Measurements from ENCODE around the gene COMT. TPM values are rescaled to one million over a fixed set of nuclear protein-coding genes. Genes with fewer than 3 reads are reported as not detected.

The COMT gene
- total and polyA plus RNA-seq, 2 experiments from 2014 or later: 29.6 to 29.8 TPM

DNA sequence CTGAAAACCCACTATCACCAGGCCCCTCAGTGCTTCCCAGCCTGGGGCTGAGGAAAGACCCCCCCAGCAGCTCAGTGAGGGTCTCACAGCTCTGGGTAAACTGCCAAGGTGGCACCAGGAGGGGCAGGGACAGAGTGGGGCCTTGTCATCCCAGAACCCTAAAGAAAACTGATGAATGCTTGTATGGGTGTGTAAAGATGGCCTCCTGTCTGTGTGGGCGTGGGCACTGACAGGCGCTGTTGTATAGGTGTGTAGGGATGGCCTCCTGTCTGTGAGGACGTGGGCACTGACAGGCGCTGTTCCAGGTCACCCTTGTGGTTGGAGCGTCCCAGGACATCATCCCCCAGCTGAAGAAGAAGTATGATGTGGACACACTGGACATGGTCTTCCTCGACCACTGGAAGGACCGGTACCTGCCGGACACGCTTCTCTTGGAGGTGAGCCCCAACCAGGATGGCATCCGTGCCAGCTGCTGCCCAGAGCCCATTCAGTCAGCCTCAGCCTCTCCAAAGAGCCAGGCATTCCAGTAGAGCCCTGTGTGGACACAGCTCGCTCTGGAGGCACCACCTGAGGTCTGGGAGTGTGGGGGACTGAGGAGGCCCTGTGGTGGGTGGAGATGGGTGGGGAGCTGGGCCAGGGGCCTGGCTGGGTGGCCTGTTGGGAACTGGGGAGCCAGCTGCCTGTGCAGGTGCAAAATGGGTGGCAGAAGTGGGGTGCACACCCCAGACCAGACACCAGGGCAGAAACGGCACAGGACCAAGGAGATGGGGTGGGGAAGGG is 22.5 kb downstream of the COMT start:
- Mint-ChIP-seq H3K4me3 (no peak overlapping the region), H3K4me1 (peaks cover 31% of the 10 kb centered on the region), H3K27ac (no peak overlapping the region), H3K36me3 (ENCODE audit: low read depth) (peaks cover 6% of the 10 kb centered on the region; the same call in 2 of the 3 replicates), H3K27me3 (ENCODE audit: insufficient read depth, low read depth, poor library complexity) (peaks cover 9% of the 10 kb centered on the region), H3K9me3 (no peaks in the 10 kb centered on the region; the same call in 2 of the 3 replicates)
- TF ChIP-seq EZH2phosphoT487 (IDR thresholded peaks at IDR 0.05; ENCODE audit: unreplicated experiment): no peak
- no peak for TF ChIP-seq JUNB (IDR thresholded peaks at IDR 0.05; ENCODE audit: unreplicated experiment)
- no peak for TF ChIP-seq ZNF331 (CRISPR knock-in tag; IDR thresholded peaks at IDR 0.05; ENCODE audit: low read depth)
- TF ChIP-seq ZNF114 (CRISPR knock-in tag; IDR thresholded peaks at IDR 0.05): no peak
- TF ChIP-seq, protein P1, sequence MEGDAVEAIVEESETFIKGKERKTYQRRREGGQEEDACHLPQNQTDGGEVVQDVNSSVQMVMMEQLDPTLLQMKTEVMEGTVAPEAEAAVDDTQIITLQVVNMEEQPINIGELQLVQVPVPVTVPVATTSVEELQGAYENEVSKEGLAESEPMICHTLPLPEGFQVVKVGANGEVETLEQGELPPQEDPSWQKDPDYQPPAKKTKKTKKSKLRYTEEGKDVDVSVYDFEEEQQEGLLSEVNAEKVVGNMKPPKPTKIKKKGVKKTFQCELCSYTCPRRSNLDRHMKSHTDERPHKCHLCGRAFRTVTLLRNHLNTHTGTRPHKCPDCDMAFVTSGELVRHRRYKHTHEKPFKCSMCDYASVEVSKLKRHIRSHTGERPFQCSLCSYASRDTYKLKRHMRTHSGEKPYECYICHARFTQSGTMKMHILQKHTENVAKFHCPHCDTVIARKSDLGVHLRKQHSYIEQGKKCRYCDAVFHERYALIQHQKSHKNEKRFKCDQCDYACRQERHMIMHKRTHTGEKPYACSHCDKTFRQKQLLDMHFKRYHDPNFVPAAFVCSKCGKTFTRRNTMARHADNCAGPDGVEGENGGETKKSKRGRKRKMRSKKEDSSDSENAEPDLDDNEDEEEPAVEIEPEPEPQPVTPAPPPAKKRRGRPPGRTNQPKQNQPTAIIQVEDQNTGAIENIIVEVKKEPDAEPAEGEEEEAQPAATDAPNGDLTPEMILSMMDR (conservative IDR thresholded peaks at IDR 0.05; ENCODE audit: low read depth in 2 of 2): no peak
- no peak for TF ChIP-seq POLR2AphosphoS5 (IDR thresholded peaks at IDR 0.05; ENCODE audit: low read depth)
- TF ChIP-seq, protein P2, sequence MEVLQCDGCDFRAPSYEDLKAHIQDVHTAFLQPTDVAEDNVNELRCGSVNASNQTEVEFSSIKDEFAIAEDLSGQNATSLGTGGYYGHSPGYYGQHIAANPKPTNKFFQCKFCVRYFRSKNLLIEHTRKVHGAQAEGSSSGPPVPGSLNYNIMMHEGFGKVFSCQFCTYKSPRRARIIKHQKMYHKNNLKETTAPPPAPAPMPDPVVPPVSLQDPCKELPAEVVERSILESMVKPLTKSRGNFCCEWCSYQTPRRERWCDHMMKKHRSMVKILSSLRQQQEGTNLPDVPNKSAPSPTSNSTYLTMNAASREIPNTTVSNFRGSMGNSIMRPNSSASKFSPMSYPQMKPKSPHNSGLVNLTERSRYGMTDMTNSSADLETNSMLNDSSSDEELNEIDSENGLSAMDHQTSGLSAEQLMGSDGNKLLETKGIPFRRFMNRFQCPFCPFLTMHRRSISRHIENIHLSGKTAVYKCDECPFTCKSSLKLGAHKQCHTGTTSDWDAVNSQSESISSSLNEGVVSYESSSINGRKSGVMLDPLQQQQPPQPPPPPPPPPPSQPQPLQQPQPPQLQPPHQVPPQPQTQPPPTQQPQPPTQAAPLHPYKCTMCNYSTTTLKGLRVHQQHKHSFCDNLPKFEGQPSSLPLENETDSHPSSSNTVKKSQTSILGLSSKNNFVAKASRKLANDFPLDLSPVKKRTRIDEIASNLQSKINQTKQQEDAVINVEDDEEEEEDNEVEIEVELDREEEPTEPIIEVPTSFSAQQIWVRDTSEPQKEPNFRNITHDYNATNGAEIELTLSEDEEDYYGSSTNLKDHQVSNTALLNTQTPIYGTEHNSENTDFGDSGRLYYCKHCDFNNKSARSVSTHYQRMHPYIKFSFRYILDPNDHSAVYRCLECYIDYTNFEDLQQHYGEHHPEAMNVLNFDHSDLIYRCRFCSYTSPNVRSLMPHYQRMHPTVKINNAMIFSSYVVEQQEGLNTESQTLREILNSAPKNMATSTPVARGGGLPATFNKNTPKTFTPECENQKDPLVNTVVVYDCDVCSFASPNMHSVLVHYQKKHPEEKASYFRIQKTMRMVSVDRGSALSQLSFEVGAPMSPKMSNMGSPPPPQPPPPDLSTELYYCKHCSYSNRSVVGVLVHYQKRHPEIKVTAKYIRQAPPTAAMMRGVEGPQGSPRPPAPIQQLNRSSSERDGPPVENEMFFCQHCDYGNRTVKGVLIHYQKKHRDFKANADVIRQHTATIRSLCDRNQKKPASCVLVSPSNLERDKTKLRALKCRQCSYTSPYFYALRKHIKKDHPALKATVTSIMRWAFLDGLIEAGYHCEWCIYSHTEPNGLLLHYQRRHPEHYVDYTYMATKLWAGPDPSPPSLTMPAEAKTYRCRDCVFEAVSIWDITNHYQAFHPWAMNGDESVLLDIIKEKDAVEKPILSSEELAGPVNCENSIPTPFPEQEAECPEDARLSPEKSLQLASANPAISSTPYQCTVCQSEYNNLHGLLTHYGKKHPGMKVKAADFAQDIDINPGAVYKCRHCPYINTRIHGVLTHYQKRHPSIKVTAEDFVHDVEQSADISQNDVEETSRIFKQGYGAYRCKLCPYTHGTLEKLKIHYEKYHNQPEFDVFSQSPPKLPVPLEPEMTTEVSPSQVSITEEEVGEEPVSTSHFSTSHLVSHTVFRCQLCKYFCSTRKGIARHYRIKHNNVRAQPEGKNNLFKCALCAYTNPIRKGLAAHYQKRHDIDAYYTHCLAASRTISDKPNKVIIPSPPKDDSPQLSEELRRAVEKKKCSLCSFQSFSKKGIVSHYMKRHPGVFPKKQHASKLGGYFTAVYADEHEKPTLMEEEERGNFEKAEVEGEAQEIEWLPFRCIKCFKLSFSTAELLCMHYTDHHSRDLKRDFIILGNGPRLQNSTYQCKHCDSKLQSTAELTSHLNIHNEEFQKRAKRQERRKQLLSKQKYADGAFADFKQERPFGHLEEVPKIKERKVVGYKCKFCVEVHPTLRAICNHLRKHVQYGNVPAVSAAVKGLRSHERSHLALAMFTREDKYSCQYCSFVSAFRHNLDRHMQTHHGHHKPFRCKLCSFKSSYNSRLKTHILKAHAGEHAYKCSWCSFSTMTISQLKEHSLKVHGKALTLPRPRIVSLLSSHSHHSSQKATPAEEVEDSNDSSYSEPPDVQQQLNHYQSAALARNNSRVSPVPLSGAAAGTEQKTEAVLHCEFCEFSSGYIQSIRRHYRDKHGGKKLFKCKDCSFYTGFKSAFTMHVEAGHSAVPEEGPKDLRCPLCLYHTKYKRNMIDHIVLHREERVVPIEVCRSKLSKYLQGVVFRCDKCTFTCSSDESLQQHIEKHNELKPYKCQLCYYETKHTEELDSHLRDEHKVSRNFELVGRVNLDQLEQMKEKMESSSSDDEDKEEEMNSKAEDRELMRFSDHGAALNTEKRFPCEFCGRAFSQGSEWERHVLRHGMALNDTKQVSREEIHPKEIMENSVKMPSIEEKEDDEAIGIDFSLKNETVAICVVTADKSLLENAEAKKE (CRISPR knock-in tag; IDR thresholded peaks at IDR 0.05): no peak
- TF ChIP-seq, protein P3, sequence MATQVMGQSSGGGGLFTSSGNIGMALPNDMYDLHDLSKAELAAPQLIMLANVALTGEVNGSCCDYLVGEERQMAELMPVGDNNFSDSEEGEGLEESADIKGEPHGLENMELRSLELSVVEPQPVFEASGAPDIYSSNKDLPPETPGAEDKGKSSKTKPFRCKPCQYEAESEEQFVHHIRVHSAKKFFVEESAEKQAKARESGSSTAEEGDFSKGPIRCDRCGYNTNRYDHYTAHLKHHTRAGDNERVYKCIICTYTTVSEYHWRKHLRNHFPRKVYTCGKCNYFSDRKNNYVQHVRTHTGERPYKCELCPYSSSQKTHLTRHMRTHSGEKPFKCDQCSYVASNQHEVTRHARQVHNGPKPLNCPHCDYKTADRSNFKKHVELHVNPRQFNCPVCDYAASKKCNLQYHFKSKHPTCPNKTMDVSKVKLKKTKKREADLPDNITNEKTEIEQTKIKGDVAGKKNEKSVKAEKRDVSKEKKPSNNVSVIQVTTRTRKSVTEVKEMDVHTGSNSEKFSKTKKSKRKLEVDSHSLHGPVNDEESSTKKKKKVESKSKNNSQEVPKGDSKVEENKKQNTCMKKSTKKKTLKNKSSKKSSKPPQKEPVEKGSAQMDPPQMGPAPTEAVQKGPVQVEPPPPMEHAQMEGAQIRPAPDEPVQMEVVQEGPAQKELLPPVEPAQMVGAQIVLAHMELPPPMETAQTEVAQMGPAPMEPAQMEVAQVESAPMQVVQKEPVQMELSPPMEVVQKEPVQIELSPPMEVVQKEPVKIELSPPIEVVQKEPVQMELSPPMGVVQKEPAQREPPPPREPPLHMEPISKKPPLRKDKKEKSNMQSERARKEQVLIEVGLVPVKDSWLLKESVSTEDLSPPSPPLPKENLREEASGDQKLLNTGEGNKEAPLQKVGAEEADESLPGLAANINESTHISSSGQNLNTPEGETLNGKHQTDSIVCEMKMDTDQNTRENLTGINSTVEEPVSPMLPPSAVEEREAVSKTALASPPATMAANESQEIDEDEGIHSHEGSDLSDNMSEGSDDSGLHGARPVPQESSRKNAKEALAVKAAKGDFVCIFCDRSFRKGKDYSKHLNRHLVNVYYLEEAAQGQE (IDR thresholded peaks at IDR 0.05; ENCODE audit: unreplicated experiment): no peak
- TF ChIP-seq CREB1 (CRISPR knock-in tag; IDR thresholded peaks at IDR 0.05; ENCODE audit: low read depth): no peak
- TF ChIP-seq, protein P4, sequence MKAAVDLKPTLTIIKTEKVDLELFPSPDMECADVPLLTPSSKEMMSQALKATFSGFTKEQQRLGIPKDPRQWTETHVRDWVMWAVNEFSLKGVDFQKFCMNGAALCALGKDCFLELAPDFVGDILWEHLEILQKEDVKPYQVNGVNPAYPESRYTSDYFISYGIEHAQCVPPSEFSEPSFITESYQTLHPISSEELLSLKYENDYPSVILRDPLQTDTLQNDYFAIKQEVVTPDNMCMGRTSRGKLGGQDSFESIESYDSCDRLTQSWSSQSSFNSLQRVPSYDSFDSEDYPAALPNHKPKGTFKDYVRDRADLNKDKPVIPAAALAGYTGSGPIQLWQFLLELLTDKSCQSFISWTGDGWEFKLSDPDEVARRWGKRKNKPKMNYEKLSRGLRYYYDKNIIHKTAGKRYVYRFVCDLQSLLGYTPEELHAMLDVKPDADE (IDR thresholded peaks at IDR 0.05): no peak
- TF ChIP-seq NANOG (IDR thresholded peaks at IDR 0.05; ENCODE audit: borderline replicate concordance): no peak
- no peak for TF ChIP-seq EZH2 (IDR thresholded peaks at IDR 0.05; ENCODE audit: low read depth, unreplicated experiment)
- TF ChIP-seq STAT1 (IDR thresholded peaks at IDR 0.05; ENCODE audit: unreplicated experiment): no peak
- Histone ChIP-seq H3F3A (replicated peaks; ENCODE audit: low read depth) (peaks cover 8% of the 10 kb centered on the region; the same call in 1 of the 2 replicates), H3K36me3 (ENCODE audit: insufficient read depth) (no peaks in the 10 kb centered on the region), H3K4me1 (ENCODE audit: insufficient read depth) (peaks cover 14% of the 10 kb centered on the region), H3K27me3 (ENCODE audit: insufficient read depth) (no peaks in the 10 kb centered on the region), H3K79me2 (replicated peaks; ENCODE audit: insufficient read depth) (no peaks in the 10 kb centered on the region), H4K20me1 (replicated peaks; ENCODE audit: insufficient read depth) (no peaks in the 10 kb centered on the region; the same call in 1 of the 2 replicates), H3K27ac (ENCODE audit: low read depth) (no peak overlapping the region), H3K9me2 (ENCODE audit: insufficient read depth) (no peaks in the 10 kb centered on the region), H3K4me3 (no peak overlapping the region), H2AFZ (no peak overlapping the region), H3K4me2 (peak overlapping the region; percentile 81; the same call in 1 of the 2 replicates)
- ATAC-seq (no peak), DNase-seq (ENCODE audit: low spot score) (no peak)

Data from GM23338 (cell line).